ENCODE results near the gene TTC29.

The TTC29 gene

GRCh38 chr4:146945556-146946374, at the start of gene TTC29:
Gene TTC29 (minus strand): TSS chr4:146945864. CDS start chr4:146939895, 5,969 bp downstream.
- TF ChIP-seq GATA2 (IDR thresholded peaks at IDR 0.05; ENCODE audit: low read depth, low read length) (no peak), GATA3 (IDR thresholded peaks at IDR 0.05; ENCODE audit: low read depth, low read length) (no peak)

- TF ChIP-seq GATA2 (IDR thresholded peaks at IDR 0.05; ENCODE audit: low read depth, low read length) (no peak), GATA3 (IDR thresholded peaks at IDR 0.05; ENCODE audit: low read depth, low read length) (no peak)
These were observed 36.0 kb upstream of the TTC29 start for GRCh38 chr4:146981651-146982050.

- TF ChIP-seq GATA2 (IDR thresholded peaks at IDR 0.05; ENCODE audit: low read depth, low read length) (no peak), GATA3 (IDR thresholded peaks at IDR 0.05; ENCODE audit: low read depth, low read length) (no peak)
These were observed 33.0 kb upstream of the TTC29 start for GRCh38 chr4:146978641-146979040.

- TF ChIP-seq GATA3 (IDR thresholded peaks at IDR 0.05; ENCODE audit: low read depth, low read length): no peak
- no peak for TF ChIP-seq GATA2 (IDR thresholded peaks at IDR 0.05; ENCODE audit: low read depth, low read length)
These were observed 30.5 kb upstream of the TTC29 start for GRCh38 chr4:146976145-146976544.

GRCh38 chr4:146975527-146975926, 29.9 kb upstream of the TTC29 start:
- TF ChIP-seq GATA2 (IDR thresholded peaks at IDR 0.05; ENCODE audit: low read depth, low read length): peak; percentile 86
- TF ChIP-seq GATA3 (IDR thresholded peaks at IDR 0.05; ENCODE audit: low read depth, low read length): peak; percentile 83

- no peak for TF ChIP-seq GATA3 (IDR thresholded peaks at IDR 0.05; ENCODE audit: low read depth, low read length)
- no peak for TF ChIP-seq GATA2 (IDR thresholded peaks at IDR 0.05; ENCODE audit: low read depth, low read length)
These were observed 29.4 kb upstream of the TTC29 start for GRCh38 chr4:146975036-146975435.

GRCh38 chr4:146972036-146972435, 26.4 kb upstream of the TTC29 start:
- TF ChIP-seq GATA3 (IDR thresholded peaks at IDR 0.05; ENCODE audit: low read depth, low read length) (no peak), GATA2 (IDR thresholded peaks at IDR 0.05; ENCODE audit: low read depth, low read length) (no peak)

- TF ChIP-seq GATA3 (IDR thresholded peaks at IDR 0.05; ENCODE audit: low read depth, low read length): no peak
- no peak for TF ChIP-seq GATA2 (IDR thresholded peaks at IDR 0.05; ENCODE audit: low read depth, low read length)
These were observed 23.5 kb upstream of the TTC29 start for GRCh38 chr4:146969126-146969525.

- no peak for TF ChIP-seq GATA2 (IDR thresholded peaks at IDR 0.05; ENCODE audit: low read depth, low read length)
These were observed 15.0 kb upstream of the TTC29 start for GRCh38 chr4:146960634-146961033.

GRCh38 chr4:146959692-146960091, 14.0 kb upstream of the TTC29 start:
- TF ChIP-seq GATA2 (IDR thresholded peaks at IDR 0.05; ENCODE audit: low read depth, low read length) (no peak), GATA3 (IDR thresholded peaks at IDR 0.05; ENCODE audit: low read depth, low read length) (no peak)

GRCh38 chr4:146957237-146957636, 11.6 kb upstream of the TTC29 start:
- TF ChIP-seq GATA3 (IDR thresholded peaks at IDR 0.05; ENCODE audit: low read depth, low read length) (no peak), GATA2 (IDR thresholded peaks at IDR 0.05; ENCODE audit: low read depth, low read length) (no peak)

GRCh38 chr4:146952896-146953295, 7.2 kb upstream of the TTC29 start:
- TF ChIP-seq GATA2 (IDR thresholded peaks at IDR 0.05; ENCODE audit: low read depth, low read length) (no peak), GATA3 (IDR thresholded peaks at IDR 0.05; ENCODE audit: low read depth, low read length) (no peak)

GRCh38 chr4:146949559-146949958, 3.9 kb upstream of the TTC29 start:
- no peak for TF ChIP-seq GATA3 (IDR thresholded peaks at IDR 0.05; ENCODE audit: low read depth, low read length)
- TF ChIP-seq GATA2 (IDR thresholded peaks at IDR 0.05; ENCODE audit: low read depth, low read length): no peak

GRCh38 chr4:146943691-146944375, 1.8 kb downstream of the TTC29 start:
- no peak for TF ChIP-seq GATA2 (IDR thresholded peaks at IDR 0.05; ENCODE audit: low read depth, low read length)
- no peak for TF ChIP-seq GATA3 (IDR thresholded peaks at IDR 0.05; ENCODE audit: low read depth, low read length)

- TF ChIP-seq GATA2 (IDR thresholded peaks at IDR 0.05; ENCODE audit: low read depth, low read length) (no peak), GATA3 (IDR thresholded peaks at IDR 0.05; ENCODE audit: low read depth, low read length) (no peak)
These were observed 13.5 kb downstream of the TTC29 start for GRCh38 chr4:146932116-146932515.

Measured in SH-SY5Y (cell line).